Spinal cord (tissue), 10 donors: ENCODE data around the gene IPCEF1. TPM values are rescaled to one million over a fixed set of nuclear protein-coding genes. Genes with fewer than 3 reads are reported as not detected.

Experiments
- DNase-seq, 6 donors: peaks; one replicate each; pipeline versions ENCODE4 v3.0.0 to v3.0.0-alpha.2; 2013 to 2015; ENCODE audit warnings: low spot score in 6 of 6, low read depth in 4 of 6
- H3K27ac ChIP-seq: one replicate; pipeline ENCODE4 v1.5.1; 2013; ENCODE audit warnings: low read depth, low read length, control low read depth
- H3K27me3 ChIP-seq: one replicate; pipeline ENCODE4 v1.6.1; 2013; ENCODE audit warnings: low read length; ENCODE audit not compliant: control insufficient read depth, insufficient read depth
- H3K36me3 ChIP-seq: one replicate; pipeline ENCODE4 v1.6.1; 2013; ENCODE audit warnings: low read length; ENCODE audit not compliant: control insufficient read depth, insufficient read depth
- H3K4me1 ChIP-seq: one replicate; pipeline ENCODE4 v1.6.1; 2013; ENCODE audit warnings: low read length; ENCODE audit not compliant: control insufficient read depth, insufficient read depth
- H3K4me3 ChIP-seq: one replicate; pipeline ENCODE4 v1.5.1; 2013; ENCODE audit warnings: low read depth, low read length, control low read depth
- H3K9me3 ChIP-seq: one replicate; pipeline ENCODE4 v1.6.1; 2013; ENCODE audit warnings: low read length; ENCODE audit not compliant: control insufficient read depth, insufficient read depth
- WGBS: methylation state at CpG from one replicate; pipeline ENCODE4 v1.1.5; 2013; ENCODE audit warnings: missing lambda C conversion rate; ENCODE audit not compliant: insufficient coverage; 5-methylcytosine and 5-hydroxymethylcytosine counted together
- polyA plus RNA-seq, 2 donors: library from polyadenylated mRNA; unstranded; fragments of 120-200 nt; gene quantifications; one replicate each; pipeline ENCODE4 v1.2.1, GENCODE V29; 2013; ENCODE audit not compliant: insufficient read length in 2 of 2
- total RNA-seq, 2 donors: library from RNA; depleted of rRNA in 1 of 2; stranded (reverse); fragments of 120-200 nt in 1 of 2; fragments of >200 nt in 1 of 2; gene quantifications; one replicate each; pipeline versions ENCODE4 v1.2.3 to v1.2.4, GENCODE V29; 2013 to 2014
- donor health status: healthy.

Gene IPCEF1
- total and polyA plus RNA-seq, 4 donors: 5.4 to 11.8 (median 8.2) TPM

DNA sequence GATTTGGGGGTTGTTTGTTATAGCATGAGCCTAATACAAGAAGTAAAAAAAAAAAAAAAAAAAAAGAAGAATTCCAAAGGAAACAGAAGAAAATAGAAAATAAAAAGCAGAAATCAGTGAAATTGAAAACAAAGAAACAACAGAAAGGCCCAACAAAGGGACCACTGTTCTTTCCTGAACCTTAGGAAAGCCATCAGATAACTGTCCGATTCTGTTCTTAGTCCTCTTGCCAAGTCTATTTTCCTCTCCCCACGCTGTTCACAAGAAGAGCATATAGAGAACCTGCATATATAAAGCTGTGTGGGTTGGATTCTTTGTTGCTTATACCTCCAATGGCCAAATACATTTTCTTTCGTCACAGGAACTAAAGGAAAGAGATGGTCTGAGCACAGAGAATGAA is 38.0 kb upstream of the IPCEF1 start:
- WGBS: no CpG with 5 or more reads among the region's 3 CpGs
- no peak overlapping the region for H3K27ac ChIP-seq

DNA sequence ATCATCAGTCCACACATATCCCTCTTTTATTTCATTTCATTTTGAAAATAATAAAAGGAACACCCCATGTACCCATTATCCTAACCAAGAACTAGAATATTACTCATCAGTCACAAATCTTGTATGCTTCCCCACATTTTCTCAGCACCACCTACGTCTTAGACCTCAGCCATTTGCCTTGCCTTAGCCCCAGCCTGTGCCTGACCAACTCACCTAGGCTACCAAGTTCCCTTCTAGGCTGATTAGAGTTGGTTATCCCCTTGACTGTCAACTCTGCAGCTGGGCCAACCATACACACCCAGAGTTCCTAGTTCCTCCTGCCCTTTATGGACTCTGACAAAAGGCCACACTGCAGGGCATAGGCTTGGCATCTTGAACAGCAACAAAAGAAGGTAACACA is 33.4 kb upstream of the IPCEF1 start:
- Histone ChIP-seq H3K27ac (no peak overlapping the region), H3K36me3 (no peaks in the 10 kb centered on the region), H3K9me3 (peaks cover 2% of the 10 kb centered on the region), H3K4me3 (no peak overlapping the region), H3K4me1 (peaks cover 3% of the 10 kb centered on the region), H3K27me3 (no peaks in the 10 kb centered on the region)
- no peak for DNase-seq
- 100% methylated on average over 1 of the region's 1 CpG for WGBS

More for the DNA sequence above, 38.0 kb upstream of the IPCEF1 start:
- H3K4me3 ChIP-seq: no peak overlapping the region
- no peaks in the 10 kb centered on the region for H3K27me3 ChIP-seq
- H3K4me1 ChIP-seq: peaks cover 4% of the 10 kb centered on the region
- no peaks in the 10 kb centered on the region for H3K9me3 ChIP-seq
- no peak for DNase-seq
- H3K36me3 ChIP-seq: no peaks in the 10 kb centered on the region

DNA sequence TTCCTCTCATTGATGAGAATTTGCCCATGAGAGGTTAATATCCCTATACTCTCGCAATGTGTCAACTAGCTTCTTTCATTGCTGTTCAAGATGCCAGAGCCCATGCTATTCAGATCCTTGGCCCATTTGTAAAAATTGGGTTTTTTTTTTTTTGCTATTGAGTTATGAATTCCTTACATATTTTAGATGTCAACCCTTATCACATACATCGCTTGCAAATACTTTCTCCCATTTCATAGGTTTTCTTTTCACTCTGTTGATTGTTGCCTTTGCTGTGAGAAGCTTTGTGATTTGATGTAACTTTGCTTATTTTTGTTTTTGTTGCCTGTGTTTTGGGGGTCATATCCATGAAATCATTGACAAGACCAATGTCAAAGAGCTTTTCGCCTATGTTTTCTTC is 32.2 kb upstream of the IPCEF1 start:
- Histone ChIP-seq H3K36me3 (no peaks in the 10 kb centered on the region), H3K4me3 (no peak overlapping the region), H3K9me3 (peaks cover 2% of the 10 kb centered on the region), H3K4me1 (no peaks in the 10 kb centered on the region), H3K27ac (no peak overlapping the region), H3K27me3 (no peaks in the 10 kb centered on the region)
- WGBS: no CpG with 5 or more reads among the region's 3 CpGs
- no peak for DNase-seq

DNA sequence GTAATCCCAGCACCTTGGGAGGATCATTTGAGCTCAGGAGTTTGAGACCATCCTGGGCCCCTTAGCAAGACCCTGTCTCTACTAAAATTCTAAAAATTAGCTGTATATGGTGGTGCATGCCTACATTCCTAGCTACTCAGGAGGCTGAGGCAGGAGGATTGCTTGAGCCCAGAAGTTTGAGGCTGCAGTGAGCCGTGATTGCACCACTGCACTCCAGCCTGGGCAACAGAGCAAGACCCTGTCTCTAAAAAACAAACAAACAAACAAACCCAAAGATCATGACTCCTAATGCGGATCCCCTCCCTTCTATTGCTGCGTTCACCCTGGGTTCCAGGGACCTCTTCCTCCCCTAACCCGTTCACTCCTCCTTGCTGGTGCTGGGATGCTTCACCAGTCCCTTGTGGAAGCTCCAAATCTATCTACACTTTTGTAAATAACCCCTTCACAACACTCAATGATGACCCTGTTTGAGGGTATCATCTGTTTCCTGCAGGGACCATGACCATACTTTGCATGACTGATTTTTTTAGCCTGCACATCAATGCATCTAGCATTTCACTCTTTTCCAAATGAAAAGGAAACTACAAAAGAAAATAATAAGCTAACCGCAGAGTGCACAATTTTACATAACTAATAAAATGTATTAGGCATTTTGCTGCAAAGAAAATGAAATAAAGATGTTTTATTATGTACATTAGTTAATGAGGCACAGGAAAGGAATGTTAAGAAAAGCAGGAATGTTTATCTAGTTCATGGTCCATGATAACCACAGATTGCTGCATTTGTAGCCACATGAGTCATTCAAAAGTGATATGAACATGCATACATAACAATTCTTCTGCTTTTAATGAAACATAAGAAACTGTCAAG is 30.5 kb upstream of the IPCEF1 start:
- H3K4me3 ChIP-seq: no peak overlapping the region
- H3K9me3 ChIP-seq: peaks cover 2% of the 10 kb centered on the region
- H3K4me1 ChIP-seq: no peaks in the 10 kb centered on the region
- WGBS: 69% methylated on average over 4 of the region's 5 CpGs
- no peaks in the 10 kb centered on the region for H3K36me3 ChIP-seq
- H3K27ac ChIP-seq: no peak overlapping the region
- no peaks in the 10 kb centered on the region for H3K27me3 ChIP-seq
- DNase-seq: peak in 1 of 6 donors; percentile 8

DNA sequence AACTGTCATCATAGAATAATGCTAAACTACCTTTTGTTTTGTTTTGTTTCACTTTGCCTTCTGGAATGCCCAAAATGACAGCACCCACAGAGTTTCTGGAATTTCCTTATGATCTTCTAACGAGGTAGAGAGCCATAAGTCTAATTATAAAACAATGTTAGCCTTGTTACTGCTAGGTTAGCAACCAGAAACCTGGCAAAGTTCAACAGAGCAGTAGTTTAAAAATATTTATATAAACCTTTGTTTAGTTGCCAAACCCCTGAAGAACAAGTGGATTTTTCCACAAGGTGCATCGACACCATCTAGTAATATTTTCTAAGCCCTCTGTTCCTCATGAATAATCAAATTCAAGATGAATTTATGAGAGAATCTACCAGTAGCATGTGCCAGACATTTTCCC is 27.6 kb upstream of the IPCEF1 start:
- Histone ChIP-seq H3K27me3 (no peaks in the 10 kb centered on the region), H3K36me3 (no peaks in the 10 kb centered on the region), H3K9me3 (peaks cover 2% of the 10 kb centered on the region), H3K4me1 (no peaks in the 10 kb centered on the region), H3K4me3 (no peak overlapping the region), H3K27ac (no peak overlapping the region)
- WGBS: no CpG with 5 or more reads among the region's 2 CpGs
- no peak for DNase-seq

DNA sequence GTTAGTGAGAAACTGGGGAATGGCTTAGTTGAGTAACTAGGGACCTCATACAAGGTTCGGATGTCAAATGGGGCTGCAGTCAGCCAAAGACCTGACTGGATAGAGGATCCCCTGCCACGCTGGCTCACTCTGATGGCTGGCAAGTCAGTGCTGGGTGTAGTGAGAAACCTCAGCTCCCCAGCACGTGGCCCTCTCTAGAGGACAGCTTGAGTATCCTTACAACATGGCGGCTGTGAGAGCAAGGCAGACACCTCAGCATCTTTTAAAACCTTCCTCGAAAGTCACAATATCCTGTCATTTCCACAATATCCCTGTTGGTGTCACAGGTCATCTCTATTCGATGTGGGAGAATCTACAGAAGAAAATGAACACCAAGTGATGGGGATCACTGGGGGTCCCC is 26.7 kb upstream of the IPCEF1 start:
- WGBS: 95% methylated on average over 4 of the region's 6 CpGs

DNA sequence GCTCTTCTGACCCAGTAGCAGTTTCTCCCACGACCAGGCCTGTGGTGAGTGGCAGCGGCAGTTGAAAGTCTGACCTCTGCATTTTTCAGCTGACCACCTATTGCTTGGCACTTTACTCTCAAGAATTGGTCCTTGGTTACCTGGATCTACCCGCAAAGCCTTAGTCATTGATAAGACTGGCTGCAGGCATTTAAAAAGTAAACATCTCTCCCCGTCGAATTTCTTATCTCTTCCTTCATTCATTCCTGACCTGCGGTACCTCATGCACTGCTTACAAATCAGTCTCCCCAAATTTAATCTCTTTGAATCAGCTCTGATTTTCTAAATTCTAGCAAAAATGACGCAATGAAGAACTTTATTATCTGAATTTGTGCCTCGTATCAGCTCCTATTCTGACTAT is 26.1 kb upstream of the IPCEF1 start:
- Histone ChIP-seq H3K4me3 (no peak overlapping the region), H3K9me3 (no peaks in the 10 kb centered on the region), H3K36me3 (no peaks in the 10 kb centered on the region), H3K27ac (no peak overlapping the region), H3K27me3 (no peaks in the 10 kb centered on the region), H3K4me1 (no peaks in the 10 kb centered on the region)
- no peak for DNase-seq
- 96% methylated on average over 7 of the region's 8 CpGs for WGBS

More for the DNA sequence above, 26.7 kb upstream of the IPCEF1 start:
- no peak overlapping the region for H3K27ac ChIP-seq
- no peaks in the 10 kb centered on the region for H3K4me1 ChIP-seq
- no peaks in the 10 kb centered on the region for H3K27me3 ChIP-seq
- no peaks in the 10 kb centered on the region for H3K9me3 ChIP-seq
- H3K4me3 ChIP-seq: no peak overlapping the region
- H3K36me3 ChIP-seq: no peaks in the 10 kb centered on the region
- no peak for DNase-seq

DNA sequence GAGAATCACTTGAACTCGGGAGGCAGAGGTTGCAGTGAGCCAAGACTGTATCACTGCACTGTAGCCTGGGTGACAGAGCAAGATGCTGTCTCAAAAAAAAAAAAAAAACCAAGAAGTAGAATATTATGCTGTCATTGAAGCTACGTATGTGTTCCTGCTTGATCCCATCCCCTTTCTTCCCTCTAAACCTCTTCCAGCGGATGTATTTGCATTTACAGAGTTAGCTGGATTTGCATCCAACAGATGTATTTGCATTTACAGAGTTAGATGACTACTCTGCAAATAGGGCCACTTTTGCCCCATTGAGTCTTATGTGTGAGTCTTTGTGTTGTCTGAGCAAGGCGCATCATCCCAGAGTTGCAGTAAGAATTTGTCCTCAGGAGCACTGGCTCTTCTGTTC is 24.9 kb upstream of the IPCEF1 start:
- Histone ChIP-seq H3K4me3 (no peak overlapping the region), H3K27ac (no peak overlapping the region), H3K9me3 (no peaks in the 10 kb centered on the region), H3K4me1 (no peaks in the 10 kb centered on the region), H3K36me3 (no peaks in the 10 kb centered on the region), H3K27me3 (no peaks in the 10 kb centered on the region)
- no peak for DNase-seq
- WGBS: no CpG with 5 or more reads among the region's 4 CpGs

DNA sequence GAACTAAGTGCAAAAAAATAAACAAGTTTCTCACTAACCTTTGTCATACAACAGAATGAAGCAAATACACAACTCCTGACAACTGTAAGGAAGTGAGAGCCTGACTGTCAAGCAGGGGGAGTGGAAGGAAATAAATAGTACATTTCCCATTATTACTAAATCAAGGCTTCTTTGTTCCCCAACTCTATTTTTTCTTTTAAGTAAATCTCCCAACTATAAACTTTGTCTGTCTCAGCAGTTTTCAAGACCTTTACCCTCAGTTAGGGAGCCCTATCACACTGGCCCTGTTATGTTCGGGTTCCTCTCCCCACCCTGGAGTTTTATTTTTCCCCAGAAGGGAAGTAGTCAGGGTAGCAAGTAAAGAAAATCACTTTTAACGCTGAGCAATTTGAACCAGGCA is 24.1 kb upstream of the IPCEF1 start:
- Histone ChIP-seq H3K9me3 (no peaks in the 10 kb centered on the region), H3K27me3 (no peaks in the 10 kb centered on the region), H3K4me1 (no peaks in the 10 kb centered on the region), H3K27ac (no peak overlapping the region), H3K4me3 (no peak overlapping the region), H3K36me3 (no peaks in the 10 kb centered on the region)
- DNase-seq: peak in 1 of 6 donors; percentile 4
- no CpG with 5 or more reads among the region's 2 CpGs for whole genome bisulfite sequencing

DNA sequence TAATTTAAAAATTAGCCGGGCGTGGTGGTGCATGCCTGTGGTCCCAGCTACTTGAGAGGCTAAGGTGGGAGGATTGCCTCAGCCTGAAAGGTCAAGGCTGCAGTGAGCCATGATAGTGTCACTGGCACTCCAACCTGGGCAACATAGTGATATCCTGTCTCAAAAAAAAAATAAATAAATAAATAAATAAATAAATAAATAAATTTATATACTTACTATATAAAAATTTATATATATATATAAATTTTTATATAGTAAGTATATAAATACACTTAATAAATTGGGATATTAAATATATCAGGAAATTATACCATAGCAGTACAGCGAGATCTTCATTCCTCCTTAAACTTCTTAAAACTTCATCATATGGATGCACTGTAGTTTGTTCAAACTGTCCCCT is 23.0 kb upstream of the IPCEF1 start:
- no CpG with 5 or more reads among the region's 3 CpGs for WGBS

More for the DNA sequence above, 23.0 kb upstream of the IPCEF1 start:
- DNase-seq: no peak
- Histone ChIP-seq H3K4me1 (no peaks in the 10 kb centered on the region), H3K27me3 (no peaks in the 10 kb centered on the region), H3K9me3 (no peaks in the 10 kb centered on the region), H3K36me3 (no peaks in the 10 kb centered on the region), H3K27ac (no peak overlapping the region), H3K4me3 (no peak overlapping the region)
